A673 (cell line): ENCODE data around the gene ARHGAP6.

Experiments used
- CTCF ChIP-seq: fragments of 300-800, 200-600 bp; sonication (generic); conservative IDR thresholded peaks from 2 replicates; pipeline ENCODE4 v1.5.1; 2017; ENCODE audit warnings: low read depth, mild to moderate bottlenecking, antibody characterized with exemption, low read length, moderate library complexity, mixed read lengths
- EZH2 ChIP-seq: fragments of 200-600 bp; sonication (generic); IDR thresholded peaks from 2 replicates; pipeline ENCODE4 v1.6.1; 2017; ENCODE audit warnings: borderline replicate concordance, low read depth, mild to moderate bottlenecking, mixed read lengths, antibody characterized with exemption, low read length; ENCODE audit not compliant: poor library complexity, severe bottlenecking

DNA sequence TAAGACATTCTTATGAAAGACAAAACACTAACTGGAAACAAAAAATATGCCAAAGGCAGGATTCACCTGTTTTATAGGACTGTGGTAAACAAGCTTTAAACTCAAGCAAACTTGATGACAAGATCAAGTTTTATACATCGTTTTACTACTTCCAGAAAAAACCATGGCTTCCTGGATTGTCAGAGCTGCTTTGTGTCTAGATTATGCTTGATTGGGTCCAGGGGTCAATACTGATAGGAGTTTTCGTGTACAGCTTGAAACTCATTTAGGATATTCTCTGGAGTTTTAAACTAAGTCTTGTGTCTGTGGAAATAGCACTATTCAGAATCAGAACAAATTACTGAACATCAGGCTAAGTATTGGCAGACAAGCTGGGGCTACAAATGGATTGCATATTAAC is 541.6 kb downstream of the ARHGAP6 start:
- no peak for TF ChIP-seq CTCF
- no peak for TF ChIP-seq EZH2
